Nephron (organoid): ENCODE results near the gene ATP5F1E.

Experiments
- H3K27ac Mint-ChIP-seq, 3 experiments: 2 replicates each; pipeline ENCODE4 v1.8.0; 2020; ENCODE audit warnings: mixed read lengths in 3 of 3, mild to moderate bottlenecking in 2 of 3, moderate library complexity in 1 of 3
- H3K27me3 Mint-ChIP-seq: 2 replicates; pipeline ENCODE4 v1.8.0; 2021; ENCODE audit warnings: low read depth, mild to moderate bottlenecking, moderate library complexity, mixed read lengths
- H3K36me3 Mint-ChIP-seq: 2 replicates; pipeline ENCODE4 v1.8.0; 2020; ENCODE audit warnings: low read depth, mixed read lengths
- H3K4me1 Mint-ChIP-seq: 2 replicates; pipeline ENCODE4 v1.8.0; 2020; ENCODE audit warnings: mixed read lengths
- H3K4me3 Mint-ChIP-seq, 3 experiments: 2 replicates each; pipeline ENCODE4 v1.8.0; 2020; ENCODE audit warnings: mild to moderate bottlenecking in 3 of 3, mixed read lengths in 3 of 3, moderate library complexity in 2 of 3
- H3K9me3 Mint-ChIP-seq: 2 replicates; pipeline ENCODE4 v1.8.0; 2020; ENCODE audit warnings: mixed read lengths
- CTCF ChIP-seq, 3 experiments: fragments of 200-600 bp; sonication (generic); IDR thresholded peaks; one replicate each; pipeline ENCODE4 v1.5.0; 2021; ENCODE audit warnings: antibody characterized with exemption in 3 of 3; ENCODE audit not compliant: unreplicated experiment in 3 of 3

Gene ATP5F1E

GRCh38 chr20:58976061-58976730 is 55.9 kb downstream of the ATP5F1E start:
- Mint-ChIP-seq H3K4me3 (peak overlapping the region in 1 of 3 experiments; percentile 41), H3K36me3 (peaks cover 9% of the 10 kb centered on the region), H3K4me1 (no peaks in the 10 kb centered on the region), H3K27me3 (no peaks in the 10 kb centered on the region), H3K9me3 (peaks cover 26% of the 10 kb centered on the region), H3K27ac (no peak overlapping the region)
- TF ChIP-seq CTCF (IDR thresholded peaks at IDR 0.05; ENCODE audit: unreplicated experiment in 3 of 3) = no peak
